NCI-H2029 (cell line): ENCODE data around the gene FBXL7.

Source experiments
- DNase-seq: peaks from one replicate; lab custom pipeline; 2025; lab: John Stamatoyannopoulos, UW

Gene FBXL7

DNA sequence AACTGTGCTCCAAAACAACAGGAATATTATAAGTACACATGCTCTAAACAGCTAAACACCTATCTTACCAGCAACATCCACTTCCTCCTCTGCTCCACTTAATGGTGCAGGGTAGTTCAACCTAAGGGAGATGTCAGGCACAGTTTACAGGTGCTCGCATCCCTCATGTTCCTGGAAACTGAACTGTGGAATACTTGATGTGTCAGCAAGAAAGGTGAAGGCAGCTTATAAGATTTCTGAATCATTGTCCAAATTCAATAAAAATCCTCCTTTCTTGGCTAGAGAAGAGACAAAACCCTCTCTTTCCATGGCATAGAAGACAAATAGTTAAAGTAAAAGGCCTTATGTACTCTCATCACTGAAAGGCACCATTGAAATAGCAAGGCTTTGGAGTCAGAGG, 272.2 kb downstream of the FBXL7 start:
- DNase-seq = no peak

DNA sequence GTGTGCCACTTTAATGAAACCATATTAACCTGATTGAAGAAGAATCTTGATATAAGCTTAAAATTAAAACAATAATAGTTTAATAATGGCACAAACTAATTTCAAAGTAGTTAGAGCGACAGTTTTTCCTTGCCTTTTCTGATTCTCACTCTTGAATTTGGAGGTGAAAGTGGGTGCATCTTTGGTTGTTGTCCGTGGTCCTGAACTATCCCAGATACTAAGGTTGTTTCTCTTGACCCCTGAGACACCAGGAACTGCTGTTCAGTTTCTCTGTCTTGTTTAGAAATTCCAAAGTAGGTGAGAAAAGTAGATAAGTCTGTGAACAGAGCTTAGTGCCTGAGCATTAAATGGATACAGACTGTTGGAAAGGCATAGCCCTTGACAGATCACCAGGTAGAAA, 274.7 kb downstream of the FBXL7 start:
- DNase-seq = no peak

DNA sequence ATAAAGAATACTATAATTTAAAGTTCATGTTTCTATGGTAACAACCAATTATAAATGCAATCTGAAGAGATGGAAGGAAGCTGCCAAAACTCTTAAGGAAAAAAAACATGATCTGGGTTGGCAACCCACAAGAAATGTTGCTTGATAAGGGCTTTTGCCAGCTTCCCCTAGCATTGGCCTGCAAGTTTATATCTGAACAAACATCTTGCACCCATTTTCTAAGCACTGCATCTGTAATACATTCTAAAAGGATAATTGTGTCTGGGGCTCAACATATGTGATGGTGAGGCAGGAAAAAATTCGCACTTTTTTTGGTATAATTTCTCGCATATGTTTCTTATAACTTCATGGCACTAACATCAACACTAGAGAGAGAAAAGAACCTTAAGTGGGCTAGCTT, 276.4 kb downstream of the FBXL7 start:
- no peak for DNase-seq

GRCh38 chr5:15783734-15784133, 283.8 kb downstream of the FBXL7 start:
- DNase-seq = no peak

DNA sequence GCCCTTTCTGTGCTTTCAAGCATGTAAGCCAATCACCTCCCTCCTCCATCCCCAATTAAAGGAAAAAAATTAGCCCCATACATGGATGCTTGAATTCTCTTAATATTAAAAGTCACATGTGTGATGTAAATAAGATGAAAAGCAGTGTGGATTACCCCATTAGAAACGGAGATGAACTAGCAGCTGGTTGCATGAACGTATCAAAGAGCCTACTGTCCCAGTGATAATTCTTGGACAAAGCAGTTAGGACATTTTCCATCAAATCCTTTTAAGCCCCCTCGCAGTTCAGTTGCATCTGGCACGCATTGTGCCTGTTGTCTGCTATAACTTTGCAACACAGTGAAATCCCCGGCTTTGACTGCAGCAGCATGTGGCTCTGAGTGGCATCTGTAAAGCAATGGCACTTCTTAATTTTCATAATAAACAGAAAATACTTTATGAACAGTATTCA, 285.6 kb downstream of the FBXL7 start:
- DNase-seq = no peak

DNA sequence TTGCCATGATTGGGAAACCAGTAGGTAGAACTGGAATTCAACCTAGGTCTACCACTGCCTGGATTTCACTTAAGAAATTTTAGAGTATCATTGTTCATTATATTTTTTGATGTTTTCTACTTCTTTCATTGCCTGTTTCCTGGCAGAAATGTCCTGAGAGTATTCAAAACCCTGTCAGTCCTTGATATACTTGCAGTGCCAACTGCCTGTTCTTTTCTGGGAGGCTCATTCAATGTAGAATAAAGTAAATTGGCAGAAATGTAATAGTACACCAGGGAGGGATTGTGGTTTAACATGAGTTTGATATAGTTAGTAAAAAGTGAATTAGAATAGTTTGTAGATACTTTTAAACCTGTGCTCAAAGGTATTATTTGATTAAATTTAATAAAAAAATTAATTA, 286.3 kb downstream of the FBXL7 start:
- no peak for DNase-seq

- no peak for DNase-seq
These were observed 286.9 kb downstream of the FBXL7 start for GRCh38 chr5:15786884-15787283.

- no peak for DNase-seq
These were observed 287.7 kb downstream of the FBXL7 start for GRCh38 chr5:15787681-15788080.

- DNase-seq = no peak
These were observed 289.7 kb downstream of the FBXL7 start for GRCh38 chr5:15789642-15790041.

- no peak for DNase-seq
These were observed 290.6 kb downstream of the FBXL7 start for GRCh38 chr5:15790446-15791018.

GRCh38 chr5:15791274-15791673, 291.3 kb downstream of the FBXL7 start:
- no peak for DNase-seq

DNA sequence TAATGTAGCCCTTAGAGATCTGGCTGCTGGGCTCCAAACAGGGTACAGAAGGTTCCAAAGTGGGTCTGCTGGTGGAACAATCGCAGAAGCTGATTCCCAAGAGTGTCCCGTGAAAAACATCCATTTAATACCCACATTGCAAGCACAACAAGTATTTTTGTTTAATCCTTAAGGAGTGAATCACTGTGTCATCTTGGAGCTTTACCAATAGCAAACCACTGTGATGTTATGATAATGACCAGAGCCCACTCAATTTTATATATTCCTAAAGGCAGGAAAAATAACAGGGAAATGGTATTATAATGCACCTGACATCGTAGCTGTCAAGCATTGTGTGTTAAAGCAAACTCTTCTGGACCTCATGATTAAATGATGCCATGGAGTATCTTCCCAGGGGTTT, 291.9 kb downstream of the FBXL7 start:
- no peak for DNase-seq

DNA sequence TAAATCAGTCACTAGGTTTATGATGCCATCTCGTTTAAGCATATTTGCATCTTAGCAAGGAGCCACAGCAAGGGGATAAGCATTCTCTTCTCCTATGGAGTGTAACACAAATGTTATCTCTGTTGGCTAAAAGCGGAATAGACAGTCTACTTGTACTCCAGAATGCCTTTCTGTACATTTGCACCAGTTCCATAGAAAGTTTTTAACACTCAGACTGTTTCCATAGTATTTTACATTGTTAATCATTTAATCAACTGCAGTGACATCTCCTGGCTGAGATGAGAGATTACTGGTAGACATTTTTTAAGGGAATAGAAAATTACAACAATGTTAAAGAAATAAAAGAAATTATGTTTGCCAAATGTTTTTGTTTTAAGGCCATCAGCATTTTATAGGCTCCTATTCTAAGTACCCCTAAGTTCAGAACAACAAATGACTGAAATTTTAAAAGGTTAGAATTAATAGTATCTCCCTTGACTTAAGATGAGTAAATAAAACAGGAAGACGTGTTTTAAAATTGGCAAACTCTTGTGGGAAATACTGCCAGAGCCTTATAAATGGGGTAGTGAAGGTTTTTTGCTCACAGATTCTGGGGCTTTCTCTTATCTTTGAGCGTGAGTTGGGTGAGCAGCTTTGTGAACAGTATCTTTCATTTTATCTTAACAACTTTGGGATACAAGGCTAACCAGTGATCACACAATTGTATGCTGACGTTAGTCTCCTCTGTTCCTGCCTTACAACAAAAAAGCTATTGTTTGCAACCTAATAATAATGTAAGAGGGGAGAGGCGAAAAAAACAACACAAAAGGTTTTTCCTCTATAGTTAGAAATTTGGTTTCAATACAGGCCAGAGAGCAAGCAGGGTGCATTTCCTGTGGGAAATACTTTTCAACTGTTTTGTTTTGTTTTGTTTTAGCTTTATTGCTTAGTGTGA, 294.3 kb downstream of the FBXL7 start:
- DNase-seq = no peak

DNA sequence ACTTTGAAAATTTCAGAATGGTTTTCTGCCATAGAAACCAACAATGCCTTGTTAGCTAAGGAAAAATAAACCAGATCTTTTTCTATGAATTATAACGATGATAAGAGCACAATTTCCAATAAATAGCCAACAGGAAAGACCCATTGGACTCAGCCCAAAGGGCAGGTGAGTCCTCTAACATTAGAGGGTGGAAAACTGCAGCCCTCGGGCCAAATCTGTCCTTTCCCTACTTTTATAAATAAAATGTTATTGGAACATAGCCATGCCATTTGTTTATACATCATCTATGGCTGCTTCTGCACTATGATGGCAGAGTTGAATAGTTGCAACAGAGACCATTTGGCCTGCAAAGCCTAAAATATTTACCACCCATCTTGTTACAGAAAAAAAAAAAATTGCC, 296.1 kb downstream of the FBXL7 start:
- no peak for DNase-seq

DNA sequence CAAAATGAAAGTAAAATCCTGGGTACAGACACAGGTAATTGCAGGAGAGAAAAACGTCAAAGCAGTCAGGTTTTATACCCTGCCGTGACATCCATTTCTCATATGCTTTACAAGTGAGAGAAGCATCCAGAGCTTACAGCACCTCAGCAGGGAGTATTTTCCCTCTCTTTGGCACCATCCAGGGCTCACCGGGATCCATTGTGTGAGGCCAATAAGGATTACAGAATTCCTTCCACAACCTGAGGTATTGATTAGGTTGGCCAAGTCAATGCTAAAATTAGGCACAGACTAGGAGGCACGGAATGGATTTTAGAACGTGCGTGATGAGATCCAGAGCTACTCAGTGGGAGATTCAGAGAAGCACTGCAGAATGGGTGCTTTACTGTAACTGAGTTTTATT, 296.6 kb downstream of the FBXL7 start:
- no peak for DNase-seq

DNA sequence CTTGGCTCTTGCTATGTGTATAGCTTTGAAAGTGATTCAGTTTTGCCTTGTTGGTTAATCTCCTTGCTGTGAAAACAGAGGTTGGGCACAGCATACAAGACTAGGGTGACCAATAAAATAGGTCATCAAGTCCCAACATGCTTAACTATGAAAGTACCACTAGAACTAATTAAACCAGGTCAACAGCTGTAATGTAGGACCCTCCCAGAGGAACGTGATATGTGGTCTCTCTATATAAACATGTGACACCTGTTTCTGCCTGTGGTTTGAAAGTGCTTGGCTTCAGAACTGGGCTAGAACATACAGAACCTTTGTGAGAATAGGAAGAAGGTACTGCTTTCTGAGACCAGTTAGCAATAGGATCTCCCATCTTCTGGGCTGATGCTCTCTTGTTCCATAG, 297.1 kb downstream of the FBXL7 start:
- DNase-seq = no peak

DNA sequence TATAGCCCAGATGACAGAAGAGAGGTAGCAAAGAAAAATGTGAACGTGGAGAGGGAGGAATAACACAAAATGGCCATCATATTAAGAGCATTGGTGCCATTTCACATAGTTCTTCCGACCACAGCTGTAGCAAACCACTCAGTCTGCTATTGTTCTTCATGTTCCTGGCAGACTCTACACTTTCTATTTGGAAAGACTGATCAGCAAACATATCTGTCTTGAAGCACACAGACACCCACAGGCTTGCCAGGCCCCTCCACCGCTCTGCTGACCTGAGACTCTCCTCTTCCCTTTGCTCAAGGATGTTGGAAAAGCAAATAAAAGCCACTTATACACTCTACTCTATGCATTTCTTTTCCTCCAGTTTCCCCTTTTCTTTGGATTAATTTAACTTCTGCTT, 298.0 kb downstream of the FBXL7 start:
- DNase-seq = no peak

- DNase-seq = no peak
These were observed 299.0 kb downstream of the FBXL7 start for GRCh38 chr5:15799014-15799413.

DNA sequence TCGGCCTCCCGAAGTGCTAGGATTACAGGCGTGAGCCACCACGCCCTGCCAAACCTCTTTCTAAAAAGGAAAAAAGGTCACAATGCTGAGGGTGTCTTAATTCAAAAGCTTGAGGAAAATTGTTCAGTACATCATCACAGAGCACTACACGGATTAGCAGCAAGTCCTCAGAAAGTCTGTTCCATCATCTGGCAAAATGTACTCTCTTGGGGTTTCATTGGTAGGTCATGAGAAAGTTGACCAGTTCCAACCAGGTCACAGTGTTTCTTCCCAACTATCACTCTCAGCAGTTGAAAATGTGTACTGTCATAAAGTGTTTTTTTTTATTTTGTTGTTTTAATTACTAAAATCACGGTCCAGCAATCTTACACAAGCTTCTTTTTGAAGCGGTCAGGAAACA, 299.6 kb downstream of the FBXL7 start:
- DNase-seq = no peak

- DNase-seq = no peak
These were observed 303.3 kb downstream of the FBXL7 start for GRCh38 chr5:15803280-15803679.

- DNase-seq = no peak
These were observed 306.6 kb downstream of the FBXL7 start for GRCh38 chr5:15806613-15807012.

- no peak for DNase-seq
These were observed 307.3 kb downstream of the FBXL7 start for GRCh38 chr5:15807248-15807647.

GRCh38 chr5:15807871-15808270, 307.9 kb downstream of the FBXL7 start:
- DNase-seq = no peak

GRCh38 chr5:15808577-15808976, 308.6 kb downstream of the FBXL7 start:
- no peak for DNase-seq
